Thymus (tissue), 11 donors: Measurements from ENCODE around the gene CLEC18C. TPM values are rescaled to one million over a fixed set of nuclear protein-coding genes. Genes with fewer than 3 reads are reported as not detected.
"Not testable (repeated sequence)": the region's sequence is repeated elsewhere in the genome, so short reads cannot be mapped to it uniquely, and the experiment has no call there.

ENCODE experiments used
- DNase-seq, 9 donors: peaks; one replicate each; pipeline ENCODE4 v3.0.0-alpha.2; 2013; ENCODE audit warnings: low spot score in 9 of 9, low read depth in 6 of 9, missing footprints in 1 of 9
- H3K27ac ChIP-seq, 2 donors: one replicate each; pipeline ENCODE4 v1.5.1; 2013; ENCODE audit warnings: control low read depth in 1 of 2, low read depth in 1 of 2, low read length in 1 of 2, mild to moderate bottlenecking in 1 of 2, moderate library complexity in 1 of 2
- H3K27me3 ChIP-seq, 2 donors: one replicate each; pipeline ENCODE4 v1.5.1; 2013; ENCODE audit warnings: low read length in 1 of 2; ENCODE audit not compliant: control insufficient read depth in 2 of 2, insufficient read depth in 1 of 2
- H3K36me3 ChIP-seq, 2 donors: one replicate each; pipeline ENCODE4 v1.5.1; 2013; ENCODE audit warnings: low read length in 1 of 2, mild to moderate bottlenecking in 1 of 2, moderate library complexity in 1 of 2; ENCODE audit not compliant: control insufficient read depth in 2 of 2, insufficient read depth in 2 of 2
- H3K4me1 ChIP-seq, 2 donors: one replicate each; pipeline ENCODE4 v1.5.1; 2013; ENCODE audit warnings: low read length in 2 of 2; ENCODE audit not compliant: control insufficient read depth in 2 of 2, insufficient read depth in 2 of 2
- H3K4me3 ChIP-seq, 2 donors: one replicate each; pipeline ENCODE4 v1.5.1; 2013; ENCODE audit warnings: low read length in 2 of 2, control low read depth in 1 of 2, mild to moderate bottlenecking in 1 of 2
- H3K9me3 ChIP-seq, 2 donors: one replicate each; pipeline ENCODE4 v1.5.1; 2013; ENCODE audit warnings: low read length in 1 of 2, mild to moderate bottlenecking in 1 of 2; ENCODE audit not compliant: control insufficient read depth in 2 of 2, insufficient read depth in 1 of 2
- WGBS: extraction: QIAGEN DNeasy Blood & Tissue Kit; methylation state at CpG from one replicate; pipeline ENCODE4 v1.1.7; 2013; 5-methylcytosine and 5-hydroxymethylcytosine counted together
- polyA plus RNA-seq: library from polyadenylated mRNA; stranded (reverse); fragments of 200-250 nt; gene quantifications from one replicate; pipeline ENCODE4 v1.2.3, GENCODE V29; 2013
- total RNA-seq: library from RNA; stranded (reverse); fragments of 120-200 nt; gene quantifications from one replicate; pipeline ENCODE4 v1.2.4, GENCODE V29; 2013
- donor health status: healthy.

The CLEC18C gene
- total and polyA plus RNA-seq, 2 donors: 0.05 to 0.37 TPM

- not testable (repeated sequence) for H3K36me3 ChIP-seq, H3K4me1 ChIP-seq, H3K9me3 ChIP-seq, H3K27me3 ChIP-seq, H3K27ac ChIP-seq, H3K4me3 ChIP-seq, DNase-seq
- WGBS: 97% methylated on average over 5 of the region's 10 CpGs
These were observed 6.9 kb upstream of the CLEC18C start for GRCh38 chr16:70166688-70167087.

GRCh38 chr16:70173916-70174315 lies 329 bp downstream of the CLEC18C start:
- H3K4me1 ChIP-seq, H3K36me3 ChIP-seq, H3K27me3 ChIP-seq, H3K4me3 ChIP-seq, DNase-seq, H3K9me3 ChIP-seq, H3K27ac ChIP-seq: not testable (repeated sequence)
- WGBS: 93% methylated on average over 5 of the region's 15 CpGs

GRCh38 chr16:70174387-70174932 lies 873 bp downstream of the CLEC18C start:
- H3K27me3 ChIP-seq, H3K27ac ChIP-seq, DNase-seq, H3K4me3 ChIP-seq, H3K4me1 ChIP-seq, H3K9me3 ChIP-seq, H3K36me3 ChIP-seq: not testable (repeated sequence)
- WGBS: 92% methylated on average over 7 of the region's 21 CpGs

GRCh38 chr16:70187858-70188607 lies 14.4 kb downstream of the CLEC18C start:
- H3K4me3 ChIP-seq, H3K36me3 ChIP-seq, H3K27ac ChIP-seq, H3K4me1 ChIP-seq, H3K27me3 ChIP-seq, H3K9me3 ChIP-seq, DNase-seq: not testable (repeated sequence)
- 14% methylated on average over 21 of the region's 71 CpGs for WGBS

- not testable (repeated sequence) for H3K4me1 ChIP-seq, H3K27ac ChIP-seq, H3K36me3 ChIP-seq, H3K4me3 ChIP-seq, DNase-seq, H3K9me3 ChIP-seq, H3K27me3 ChIP-seq
- 12% methylated on average over 13 of the region's 22 CpGs for WGBS
These were observed 15.0 kb downstream of the CLEC18C start for GRCh38 chr16:70188608-70188915.

- not testable (repeated sequence) for H3K27ac ChIP-seq, DNase-seq, H3K27me3 ChIP-seq, H3K4me3 ChIP-seq, H3K9me3 ChIP-seq, H3K36me3 ChIP-seq, H3K4me1 ChIP-seq
- no CpG with 5 or more reads among the region's 5 CpGs for WGBS
These were observed 17.0 kb downstream of the CLEC18C start for GRCh38 chr16:70190574-70190973.

- H3K4me1 ChIP-seq, H3K27me3 ChIP-seq, H3K36me3 ChIP-seq, H3K4me3 ChIP-seq, H3K27ac ChIP-seq, H3K9me3 ChIP-seq, DNase-seq: not testable (repeated sequence)
- 86% methylated on average over 8 of the region's 12 CpGs for WGBS
These were observed 23.2 kb downstream of the CLEC18C start for GRCh38 chr16:70196683-70197300.

GRCh38 chr16:70197611-70198010 lies 24.0 kb downstream of the CLEC18C start:
- H3K27ac ChIP-seq, DNase-seq, H3K9me3 ChIP-seq, H3K36me3 ChIP-seq, H3K27me3 ChIP-seq, H3K4me1 ChIP-seq, H3K4me3 ChIP-seq: not testable (repeated sequence)
- WGBS: 27% methylated on average over 7 of the region's 7 CpGs

GRCh38 chr16:70198230-70198629 lies 24.6 kb downstream of the CLEC18C start:
- H3K27ac ChIP-seq, H3K4me3 ChIP-seq, H3K9me3 ChIP-seq: not testable (repeated sequence)

More at GRCh38 chr16:70198230-70198629, 24.6 kb downstream of the CLEC18C start:
- not testable (repeated sequence) for H3K4me1 ChIP-seq, H3K36me3 ChIP-seq, H3K27me3 ChIP-seq, DNase-seq
- WGBS: 93% methylated on average over 9 of the region's 9 CpGs
